HepG2 (cell line): Measurements from ENCODE around the gene RGS19. TPM values are rescaled to one million over a fixed set of nuclear protein-coding genes. Genes with fewer than 3 reads are reported as not detected.

Source experiments
- ARNTL ChIP-seq: sonication (generic); formaldehyde crosslinking; IDR thresholded peaks from 2 replicates; pipeline ENCODE4 v1.4.0; 2020; ENCODE audit warnings: mild to moderate bottlenecking, missing genetic modification reagents
- CHD4 ChIP-seq: fragments of 200-600 bp; sonication (generic); IDR thresholded peaks from 2 replicates; pipeline ENCODE4 v1.7.0; 2017; ENCODE audit warnings: mild to moderate bottlenecking, low read length, borderline replicate concordance
- GZF1 ChIP-seq: sonication (generic); formaldehyde crosslinking; IDR thresholded peaks from 2 replicates; pipeline ENCODE4 v1.5.1; 2020; ENCODE audit warnings: mild to moderate bottlenecking, missing genetic modification reagents
- KDM1A ChIP-seq: IDR thresholded peaks from 2 replicates; pipeline ENCODE4 v1.6.1; 2016; ENCODE audit warnings: missing compliant biosample characterization
- KDM3A ChIP-seq: IDR thresholded peaks from 2 replicates; pipeline ENCODE4 v1.6.1; 2018; ENCODE audit warnings: low read depth, missing compliant biosample characterization
- ONECUT2 ChIP-seq: sonication (generic); formaldehyde crosslinking; IDR thresholded peaks from 2 replicates; pipeline ENCODE4 v1.4.0; 2020; ENCODE audit warnings: missing genetic modification reagents
- ZBTB1 ChIP-seq: sonication (generic); formaldehyde crosslinking; IDR thresholded peaks from 2 replicates; pipeline ENCODE4 v1.4.0; 2020; ENCODE audit warnings: missing genetic modification reagents, borderline replicate concordance
- ZFYVE20 ChIP-seq: sonication (generic); formaldehyde crosslinking; IDR thresholded peaks from 2 replicates; pipeline ENCODE4 v1.8.0; 2023; ENCODE audit warnings: low read depth, mild to moderate bottlenecking, moderate library complexity, missing genetic modification reagents, borderline replicate concordance
- ZNF136 ChIP-seq: sonication (generic); formaldehyde crosslinking; IDR thresholded peaks from 2 replicates; pipeline ENCODE4 v1.8.1; 2022; ENCODE audit warnings: low read depth, mild to moderate bottlenecking, moderate library complexity, missing genetic modification reagents
- ZNF180 ChIP-seq: sonication (generic); formaldehyde crosslinking; IDR thresholded peaks from 2 replicates; pipeline ENCODE4 v1.4.0; 2020; ENCODE audit warnings: low read depth, missing genetic modification reagents, borderline replicate concordance
- ZNF333 ChIP-seq: sonication (generic); formaldehyde crosslinking; IDR thresholded peaks from 2 replicates; pipeline ENCODE4 v1.4.0; 2020; ENCODE audit warnings: mild to moderate bottlenecking, missing genetic modification reagents, borderline replicate concordance
- ZNF430 ChIP-seq: sonication (generic); formaldehyde crosslinking; IDR thresholded peaks from 2 replicates; pipeline ENCODE4 v1.9.0; 2021; ENCODE audit warnings: mild to moderate bottlenecking, missing genetic modification reagents
- ZNF570 ChIP-seq: sonication (generic); formaldehyde crosslinking; IDR thresholded peaks from 2 replicates; pipeline ENCODE4 v1.4.0; 2020; ENCODE audit warnings: mild to moderate bottlenecking, missing genetic modification reagents, borderline replicate concordance
- ZNF773 ChIP-seq: sonication (generic); formaldehyde crosslinking; IDR thresholded peaks from 2 replicates; pipeline ENCODE4 v1.4.0; 2020; ENCODE audit warnings: missing genetic modification reagents, borderline replicate concordance
- ZSCAN9 ChIP-seq: IDR thresholded peaks from 2 replicates; pipeline ENCODE4 v1.6.1; 2016; ENCODE audit warnings: borderline replicate concordance
- polyA plus RNA-seq, 8 experiments: library from polyadenylated mRNA; depleted of rRNA in 3 of 8; stranded (reverse) in 7 of 8; unstranded in 1 of 8; fragments of >200 nt; fragmentation: Illumina TruSeq in 4 of 8; extraction: Trizol in 4 of 8; gene quantifications; 2 replicates each; pipeline versions ENCODE4 v1.2.1 to v1.2.3, GENCODE V29; 2011 to 2016; ENCODE audit warnings: low read depth in 4 of 8, missing spikeins in 1 of 8, mixed read lengths in 1 of 8; ENCODE audit not compliant: insufficient read depth in 1 of 8
- total RNA-seq, 5 experiments: library from RNA; depleted of rRNA; stranded (reverse); fragments of >200 nt; fragmentation: Illumina TruSeq; extraction: Trizol; gene quantifications; 2 replicates each; pipeline ENCODE4 v1.2.3, GENCODE V29; 2016; ENCODE audit warnings: low read depth in 1 of 5
- TF ChIP-seq, protein P1 (sequence below): sonication (generic); formaldehyde crosslinking; IDR thresholded peaks from 2 replicates; pipeline ENCODE4 v1.5.0; 2020; ENCODE audit warnings: missing genetic modification reagents, mild to moderate bottlenecking, borderline replicate concordance
- TF ChIP-seq, protein P2 (sequence below): sonication (generic); formaldehyde crosslinking; IDR thresholded peaks from 2 replicates; pipeline ENCODE4 v1.4.0; 2020; ENCODE audit warnings: missing genetic modification reagents
- TF ChIP-seq, protein P3 (sequence below): IDR thresholded peaks from 2 replicates; pipeline ENCODE4 v1.6.1; 2016; ENCODE audit warnings: low read depth, missing genetic modification reagents, missing compliant biosample characterization
- TF ChIP-seq, protein P4 (sequence below): sonication (generic); formaldehyde crosslinking; IDR thresholded peaks from 2 replicates; pipeline ENCODE4 v1.8.1; 2023; ENCODE audit warnings: missing genetic modification reagents, inconsistent platforms, borderline replicate concordance

Gene RGS19
- total and polyA plus RNA-seq, 2 of the 13 experiments (the other 11 are each of a cell fraction or from before 2014, with no cell fraction given), result 10.7 to 11.9 TPM

DNA sequence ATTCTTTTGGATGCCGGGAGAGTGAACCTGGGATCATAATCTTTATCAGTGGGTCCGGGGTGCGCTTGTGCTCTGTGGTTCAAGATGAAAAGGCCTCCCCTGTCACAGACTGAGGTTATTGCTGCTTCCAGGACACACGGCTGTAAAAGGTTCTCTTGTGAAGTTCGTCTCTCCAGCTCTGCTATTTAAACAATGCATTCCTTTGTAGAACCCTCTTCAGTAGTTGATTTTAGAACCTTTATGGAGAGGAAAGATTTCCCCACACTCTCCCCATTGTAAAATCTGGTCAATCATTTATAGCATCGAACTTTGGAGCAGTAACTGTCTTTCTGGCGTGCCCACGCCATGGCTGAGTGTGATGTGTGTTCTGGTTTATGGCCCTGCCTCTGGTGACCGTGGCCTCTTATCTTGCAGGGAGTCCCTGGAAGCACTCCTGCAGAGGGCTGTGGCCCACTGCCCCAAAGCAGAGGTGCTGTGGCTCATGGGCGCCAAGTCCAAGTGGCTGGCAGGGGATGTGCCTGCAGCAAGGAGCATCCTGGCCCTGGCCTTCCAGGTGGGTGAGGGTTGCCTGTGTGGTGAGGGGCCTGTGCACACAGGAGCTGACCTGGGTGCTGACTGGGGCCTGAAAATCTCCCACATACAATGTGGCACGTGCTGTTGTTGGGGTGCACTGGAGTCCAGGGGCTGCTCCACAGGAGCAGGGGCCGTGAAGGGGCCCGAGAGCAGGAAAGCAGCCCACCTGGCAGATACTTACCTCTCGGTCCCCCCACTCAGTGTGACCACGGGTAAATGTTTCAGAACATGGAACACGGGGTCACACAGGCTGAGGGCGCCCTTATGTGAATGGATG, 55.0 kb downstream of the RGS19 start (continued):
- TF ChIP-seq, protein P1, sequence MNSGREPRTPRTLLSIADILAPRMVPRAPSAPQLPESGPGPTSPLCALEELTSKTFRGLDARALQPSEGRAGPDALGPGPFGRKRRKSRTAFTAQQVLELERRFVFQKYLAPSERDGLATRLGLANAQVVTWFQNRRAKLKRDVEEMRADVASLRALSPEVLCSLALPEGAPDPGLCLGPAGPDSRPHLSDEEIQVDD (CRISPR knock-in tag), result no peak
- TF ChIP-seq KDM3A (CRISPR knock-in tag) (no peak; the same call in 1 of the 2 replicates), ZNF570 (CRISPR knock-in tag) (no peak; the same call in 1 of the 2 replicates), ZNF333 (CRISPR knock-in tag) (0 out of 2 replicates have a peak, but pooled peaks have one; percentile 15), KDM1A (CRISPR knock-in tag) (no peak), GZF1 (CRISPR knock-in tag) (peak; percentile 80; the same call in 1 of the 2 replicates), ONECUT2 (CRISPR knock-in tag) (no peak), ZNF136 (CRISPR knock-in tag) (no peak; the same call in 1 of the 2 replicates), CHD4 (no peak; the same call in 1 of the 2 replicates), ARNTL (CRISPR knock-in tag) (no peak), ZSCAN9 (CRISPR knock-in tag) (no peak), ZFYVE20 (CRISPR knock-in tag) (no peak; the same call in 1 of the 2 replicates), ZNF430 (CRISPR knock-in tag) (no peak; the same call in 1 of the 2 replicates), ZBTB1 (0 out of 2 replicates have a peak, but pooled peaks have one; percentile 25), ZNF180 (0 out of 2 replicates have a peak, but pooled peaks have one; percentile 44), ZNF773 (CRISPR knock-in tag) (no peak)
- TF ChIP-seq, protein P2, sequence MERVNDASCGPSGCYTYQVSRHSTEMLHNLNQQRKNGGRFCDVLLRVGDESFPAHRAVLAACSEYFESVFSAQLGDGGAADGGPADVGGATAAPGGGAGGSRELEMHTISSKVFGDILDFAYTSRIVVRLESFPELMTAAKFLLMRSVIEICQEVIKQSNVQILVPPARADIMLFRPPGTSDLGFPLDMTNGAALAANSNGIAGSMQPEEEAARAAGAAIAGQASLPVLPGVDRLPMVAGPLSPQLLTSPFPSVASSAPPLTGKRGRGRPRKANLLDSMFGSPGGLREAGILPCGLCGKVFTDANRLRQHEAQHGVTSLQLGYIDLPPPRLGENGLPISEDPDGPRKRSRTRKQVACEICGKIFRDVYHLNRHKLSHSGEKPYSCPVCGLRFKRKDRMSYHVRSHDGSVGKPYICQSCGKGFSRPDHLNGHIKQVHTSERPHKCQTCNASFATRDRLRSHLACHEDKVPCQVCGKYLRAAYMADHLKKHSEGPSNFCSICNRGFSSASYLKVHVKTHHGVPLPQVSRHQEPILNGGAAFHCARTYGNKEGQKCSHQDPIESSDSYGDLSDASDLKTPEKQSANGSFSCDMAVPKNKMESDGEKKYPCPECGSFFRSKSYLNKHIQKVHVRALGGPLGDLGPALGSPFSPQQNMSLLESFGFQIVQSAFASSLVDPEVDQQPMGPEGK (CRISPR knock-in tag), result peak; percentile 80
- TF ChIP-seq, protein P3, sequence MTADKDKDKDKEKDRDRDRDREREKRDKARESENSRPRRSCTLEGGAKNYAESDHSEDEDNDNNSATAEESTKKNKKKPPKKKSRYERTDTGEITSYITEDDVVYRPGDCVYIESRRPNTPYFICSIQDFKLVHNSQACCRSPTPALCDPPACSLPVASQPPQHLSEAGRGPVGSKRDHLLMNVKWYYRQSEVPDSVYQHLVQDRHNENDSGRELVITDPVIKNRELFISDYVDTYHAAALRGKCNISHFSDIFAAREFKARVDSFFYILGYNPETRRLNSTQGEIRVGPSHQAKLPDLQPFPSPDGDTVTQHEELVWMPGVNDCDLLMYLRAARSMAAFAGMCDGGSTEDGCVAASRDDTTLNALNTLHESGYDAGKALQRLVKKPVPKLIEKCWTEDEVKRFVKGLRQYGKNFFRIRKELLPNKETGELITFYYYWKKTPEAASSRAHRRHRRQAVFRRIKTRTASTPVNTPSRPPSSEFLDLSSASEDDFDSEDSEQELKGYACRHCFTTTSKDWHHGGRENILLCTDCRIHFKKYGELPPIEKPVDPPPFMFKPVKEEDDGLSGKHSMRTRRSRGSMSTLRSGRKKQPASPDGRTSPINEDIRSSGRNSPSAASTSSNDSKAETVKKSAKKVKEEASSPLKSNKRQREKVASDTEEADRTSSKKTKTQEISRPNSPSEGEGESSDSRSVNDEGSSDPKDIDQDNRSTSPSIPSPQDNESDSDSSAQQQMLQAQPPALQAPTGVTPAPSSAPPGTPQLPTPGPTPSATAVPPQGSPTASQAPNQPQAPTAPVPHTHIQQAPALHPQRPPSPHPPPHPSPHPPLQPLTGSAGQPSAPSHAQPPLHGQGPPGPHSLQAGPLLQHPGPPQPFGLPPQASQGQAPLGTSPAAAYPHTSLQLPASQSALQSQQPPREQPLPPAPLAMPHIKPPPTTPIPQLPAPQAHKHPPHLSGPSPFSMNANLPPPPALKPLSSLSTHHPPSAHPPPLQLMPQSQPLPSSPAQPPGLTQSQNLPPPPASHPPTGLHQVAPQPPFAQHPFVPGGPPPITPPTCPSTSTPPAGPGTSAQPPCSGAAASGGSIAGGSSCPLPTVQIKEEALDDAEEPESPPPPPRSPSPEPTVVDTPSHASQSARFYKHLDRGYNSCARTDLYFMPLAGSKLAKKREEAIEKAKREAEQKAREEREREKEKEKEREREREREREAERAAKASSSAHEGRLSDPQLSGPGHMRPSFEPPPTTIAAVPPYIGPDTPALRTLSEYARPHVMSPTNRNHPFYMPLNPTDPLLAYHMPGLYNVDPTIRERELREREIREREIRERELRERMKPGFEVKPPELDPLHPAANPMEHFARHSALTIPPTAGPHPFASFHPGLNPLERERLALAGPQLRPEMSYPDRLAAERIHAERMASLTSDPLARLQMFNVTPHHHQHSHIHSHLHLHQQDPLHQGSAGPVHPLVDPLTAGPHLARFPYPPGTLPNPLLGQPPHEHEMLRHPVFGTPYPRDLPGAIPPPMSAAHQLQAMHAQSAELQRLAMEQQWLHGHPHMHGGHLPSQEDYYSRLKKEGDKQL (CRISPR knock-in tag), result peak; percentile 43; the same call in 1 of the 2 replicates
- TF ChIP-seq, protein P4, sequence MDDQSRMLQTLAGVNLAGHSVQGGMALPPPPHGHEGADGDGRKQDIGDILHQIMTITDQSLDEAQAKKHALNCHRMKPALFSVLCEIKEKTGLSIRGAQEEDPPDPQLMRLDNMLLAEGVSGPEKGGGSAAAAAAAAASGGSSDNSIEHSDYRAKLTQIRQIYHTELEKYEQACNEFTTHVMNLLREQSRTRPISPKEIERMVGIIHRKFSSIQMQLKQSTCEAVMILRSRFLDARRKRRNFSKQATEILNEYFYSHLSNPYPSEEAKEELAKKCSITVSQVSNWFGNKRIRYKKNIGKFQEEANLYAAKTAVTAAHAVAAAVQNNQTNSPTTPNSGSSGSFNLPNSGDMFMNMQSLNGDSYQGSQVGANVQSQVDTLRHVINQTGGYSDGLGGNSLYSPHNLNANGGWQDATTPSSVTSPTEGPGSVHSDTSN, result no peak
